H9 (cell line): ENCODE data around the gene EFCAB12. TPM values are rescaled to one million over a fixed set of nuclear protein-coding genes. Genes with fewer than 3 reads are reported as not detected.

Source experiments
- DNase-seq: peaks from one replicate; pipeline ENCODE4 v3.0.0-alpha.2; 2017
- H2AFZ ChIP-seq: one replicate; pipeline ENCODE4 v1.6.1; 2013; ENCODE audit warnings: mild to moderate bottlenecking, low read length, control low read depth, moderate library complexity
- H2AK5ac ChIP-seq: 2 replicates; pipeline ENCODE4 v1.6.1; 2013; ENCODE audit warnings: low read length, control low read depth, mixed read lengths; ENCODE audit not compliant: insufficient read length
- H2BK120ac ChIP-seq: one replicate; pipeline ENCODE4 v1.6.1; 2013; ENCODE audit warnings: low read depth, mild to moderate bottlenecking, low read length, control low read depth, inconsistent platforms; ENCODE audit not compliant: poor library complexity, severe bottlenecking
- H2BK12ac ChIP-seq: 2 replicates; pipeline ENCODE4 v1.6.1; 2013; ENCODE audit warnings: low read length, control low read depth, mixed read lengths, low read depth; ENCODE audit not compliant: insufficient read length
- H2BK15ac ChIP-seq: 2 replicates; pipeline ENCODE4 v1.6.1; 2013; ENCODE audit warnings: low read depth, low read length, control low read depth
- H2BK20ac ChIP-seq: one replicate; pipeline ENCODE4 v1.6.1; 2013; ENCODE audit warnings: low read depth, mild to moderate bottlenecking, low read length, control low read depth, inconsistent platforms; ENCODE audit not compliant: poor library complexity, severe bottlenecking
- H2BK5ac ChIP-seq: 2 replicates; pipeline ENCODE4 v1.6.1; 2013; ENCODE audit warnings: low read length, control low read depth, mixed read lengths; ENCODE audit not compliant: insufficient read length
- H3K14ac ChIP-seq: 2 replicates; pipeline ENCODE4 v1.6.1; 2013; ENCODE audit warnings: low read length, control low read depth; ENCODE audit not compliant: insufficient read depth
- H3K18ac ChIP-seq: 2 replicates; pipeline ENCODE4 v1.6.1; 2013; ENCODE audit warnings: low read depth, mild to moderate bottlenecking, mixed read lengths, low read length, control low read depth; ENCODE audit not compliant: insufficient read length
- H3K23ac ChIP-seq: 2 replicates; pipeline ENCODE4 v1.6.1; 2013; ENCODE audit warnings: low read length, control low read depth, mixed read lengths, low read depth; ENCODE audit not compliant: insufficient read length
- H3K23me2 ChIP-seq: 2 replicates; pipeline ENCODE4 v1.6.1; 2013; ENCODE audit warnings: low read depth, mild to moderate bottlenecking, mixed read lengths, low read length, control low read depth; ENCODE audit not compliant: insufficient read length, poor library complexity, severe bottlenecking
- H3K27ac ChIP-seq: 2 replicates; pipeline ENCODE4 v1.5.1; 2013; ENCODE audit warnings: low read length, control low read depth, mixed read lengths, low read depth; ENCODE audit not compliant: insufficient read length
- H3K27me3 ChIP-seq: 2 replicates; pipeline ENCODE4 v1.6.1; 2013; ENCODE audit warnings: low read length, control low read depth, inconsistent platforms; ENCODE audit not compliant: insufficient read depth
- H3K4ac ChIP-seq: 2 replicates; pipeline ENCODE4 v1.6.1; 2013; ENCODE audit warnings: low read depth, mild to moderate bottlenecking, control low read depth, inconsistent platforms, low read length, moderate library complexity
- H3K4me1 ChIP-seq: 2 replicates; pipeline ENCODE4 v1.6.1; 2013; ENCODE audit warnings: low read length, control low read depth, inconsistent platforms; ENCODE audit not compliant: insufficient read depth
- H3K4me2 ChIP-seq: 2 replicates; pipeline ENCODE4 v1.6.1; 2013; ENCODE audit warnings: low read length, control low read depth, mixed read lengths; ENCODE audit not compliant: insufficient read length, insufficient read depth
- H3K56ac ChIP-seq: 2 replicates; pipeline ENCODE4 v1.6.1; 2013; ENCODE audit warnings: low read depth, mild to moderate bottlenecking, mixed read lengths, low read length, control low read depth; ENCODE audit not compliant: insufficient read length
- H3K79me1 ChIP-seq: 2 replicates; pipeline ENCODE4 v1.6.1; 2013; ENCODE audit warnings: low read depth, mild to moderate bottlenecking, moderate library complexity, low read length, control low read depth, inconsistent platforms; ENCODE audit not compliant: insufficient read depth, poor library complexity, severe bottlenecking
- H3K79me2 ChIP-seq: 2 replicates; pipeline ENCODE4 v1.6.1; 2013; ENCODE audit warnings: low read length, control low read depth, inconsistent platforms; ENCODE audit not compliant: insufficient read depth
- H3K9ac ChIP-seq: 2 replicates; pipeline ENCODE4 v1.6.1; 2013; ENCODE audit warnings: low read length, control low read depth, mixed read lengths; ENCODE audit not compliant: insufficient read length; ENCODE audit errors: extremely low read depth
- H3K9me3 ChIP-seq: one replicate; pipeline ENCODE4 v1.6.1; 2013; ENCODE audit warnings: low read depth, low read length, inconsistent platforms; ENCODE audit not compliant: control insufficient read depth
- H3T11ph ChIP-seq: one replicate; pipeline ENCODE4 v1.6.1; 2013; ENCODE audit warnings: mild to moderate bottlenecking, low read length, control low read depth, inconsistent platforms
- H4K20me1 ChIP-seq: one replicate; pipeline ENCODE4 v1.6.1; 2013; ENCODE audit not compliant: control insufficient read depth, insufficient read length, insufficient read depth
- H4K5ac ChIP-seq: 2 replicates; pipeline ENCODE4 v1.6.1; 2013; ENCODE audit warnings: low read depth, mild to moderate bottlenecking, mixed read lengths, low read length, control low read depth; ENCODE audit not compliant: insufficient read length
- H4K8ac ChIP-seq: replicated peaks from 2 replicates; pipeline ENCODE4 v1.6.1; 2013; ENCODE audit warnings: low read length, control low read depth, mixed read lengths, low read depth; ENCODE audit not compliant: insufficient read length
- H4K91ac ChIP-seq: 2 replicates; pipeline ENCODE4 v1.6.1; 2013; ENCODE audit warnings: low read depth, mild to moderate bottlenecking, moderate library complexity, mixed read lengths, low read length, control low read depth; ENCODE audit not compliant: insufficient read length
- H3K27ac Mint-ChIP-seq, 3 experiments: 2 replicates in 2 of 3; 3 replicates in 1 of 3; pipeline ENCODE4 v1.8.0; 2020 to 2021; ENCODE audit warnings: mixed read lengths in 3 of 3, mild to moderate bottlenecking in 1 of 3, moderate library complexity in 1 of 3
- H3K27me3 Mint-ChIP-seq: 2 replicates; pipeline ENCODE4 v1.8.0; 2021; ENCODE audit warnings: low read depth, mild to moderate bottlenecking, moderate library complexity, mixed read lengths
- H3K36me3 Mint-ChIP-seq, 3 experiments: 2 replicates in 2 of 3; 3 replicates in 1 of 3; pipeline ENCODE4 v1.8.0; 2020 to 2021; ENCODE audit warnings: low read depth in 3 of 3, mixed read lengths in 3 of 3; ENCODE audit not compliant: insufficient read depth in 1 of 3
- H3K4me1 Mint-ChIP-seq, 2 experiments: 2 replicates each; pipeline ENCODE4 v1.8.0; 2020; ENCODE audit warnings: mixed read lengths in 2 of 2
- H3K4me3 Mint-ChIP-seq, 2 experiments: 2 replicates in 1 of 2; 3 replicates in 1 of 2; pipeline ENCODE4 v1.8.0; 2020 to 2021; ENCODE audit warnings: mild to moderate bottlenecking in 2 of 2, mixed read lengths in 2 of 2, moderate library complexity in 1 of 2
- H3K9me3 Mint-ChIP-seq, 2 experiments: 2 replicates in 1 of 2; 3 replicates in 1 of 2; pipeline ENCODE4 v1.8.0; 2020; ENCODE audit warnings: mild to moderate bottlenecking in 2 of 2, mixed read lengths in 2 of 2, moderate library complexity in 1 of 2
- CTCF ChIP-seq: fragments of 200-600 bp; sonication (generic); conservative IDR thresholded peaks from 3 replicates; pipeline ENCODE4 v1.8.0; 2021; ENCODE audit warnings: antibody characterized with exemption, mild to moderate bottlenecking
- WGBS: extraction: QIAGEN DNeasy Blood & Tissue Kit; methylation state at CpG from one replicate; pipeline ENCODE4 v1.1.7; 2013; ENCODE audit warnings: missing lambda C conversion rate, low lambda C conversion rate, mixed read lengths; ENCODE audit not compliant: insufficient read length; ENCODE audit errors: extremely low coverage; 5-methylcytosine and 5-hydroxymethylcytosine counted together
- total RNA-seq: library from RNA; stranded (reverse); gene quantifications from 2 replicates; pipeline ENCODE4 v1.2.1, GENCODE V29; 2021

Gene EFCAB12
- total RNA-seq, 1 experiment from 2014 or later: 0.28 TPM

GRCh38 chr3:129461461-129462146 lies 33.2 kb upstream of the EFCAB12 start:
- peak overlapping the region; percentile 69 for H4K8ac ChIP-seq
- H4K20me1 ChIP-seq: no peaks in the 10 kb centered on the region
- TF ChIP-seq CTCF: no peak
- H3T11ph ChIP-seq: no peak overlapping the region
- no CpG with 5 or more reads among the region's 6 CpGs for WGBS
- H3K9me3 Mint-ChIP-seq: no peaks in the 10 kb centered on the region
- no peak overlapping the region for H4K5ac ChIP-seq
- H2BK20ac ChIP-seq: no peak overlapping the region
- DNase-seq: no peak
- H3K9ac ChIP-seq: no peak overlapping the region
- H3K18ac ChIP-seq: no peak overlapping the region
- H2BK12ac ChIP-seq: no peak overlapping the region
- H3K27ac Mint-ChIP-seq: no peak overlapping the region
- H3K23ac ChIP-seq: no peak overlapping the region
- H2BK15ac ChIP-seq: no peak overlapping the region
- no peak overlapping the region for H2AK5ac ChIP-seq
- no peaks in the 10 kb centered on the region for H3K79me2 ChIP-seq
- H3K27me3 Mint-ChIP-seq: no peaks in the 10 kb centered on the region
- H3K14ac ChIP-seq: no peak overlapping the region
- no peaks in the 10 kb centered on the region for H3K79me1 ChIP-seq
- peaks cover 0 to 4% (median 0%) of the 10 kb centered on the region in 3 experiments; a peak in 2 of 7 replicates for H3K36me3 Mint-ChIP-seq
- H2BK5ac ChIP-seq: no peak overlapping the region
- no peaks in the 10 kb centered on the region for H3K4me1 Mint-ChIP-seq
- H3K23me2 ChIP-seq: no peaks in the 10 kb centered on the region
- H3K4me2 ChIP-seq: no peak overlapping the region
- H3K4me3 Mint-ChIP-seq: no peak overlapping the region
- no peak overlapping the region for H3K27ac ChIP-seq
- no peak overlapping the region for H3K4ac ChIP-seq
- H4K91ac ChIP-seq: no peak overlapping the region
- no peak overlapping the region for H3K56ac ChIP-seq
- no peaks in the 10 kb centered on the region for H3K27me3 ChIP-seq
- no peak overlapping the region for H2BK120ac ChIP-seq
- H2AFZ ChIP-seq: no peak overlapping the region
- H3K4me1 ChIP-seq: no peaks in the 10 kb centered on the region
- H3K9me3 ChIP-seq: no peaks in the 10 kb centered on the region
